Measurements from ENCODE around the gene PRMT1.

DNA sequence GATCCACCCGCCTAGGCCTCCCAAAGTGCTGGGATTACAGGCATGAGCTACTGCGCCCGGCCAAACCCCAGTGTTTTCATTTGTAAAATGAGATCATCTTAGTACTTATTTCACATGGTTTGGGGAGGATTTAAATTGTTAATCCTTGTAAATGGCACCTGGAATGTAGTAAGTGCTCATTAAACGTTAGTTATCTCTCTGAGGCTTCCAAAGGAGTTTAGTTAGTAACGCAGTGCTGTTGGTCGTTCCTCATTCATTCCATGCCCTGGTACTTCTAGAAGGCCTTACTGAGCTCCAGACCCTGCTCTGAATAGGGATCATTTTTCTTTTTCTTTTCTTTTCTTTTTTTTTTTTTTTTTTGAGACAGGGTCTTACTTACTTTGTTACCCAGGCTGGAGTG is 19.0 kb downstream of the PRMT1 start:
- no peak for TF ChIP-seq POLR2A (IDR thresholded peaks at IDR 0.05)
- TF ChIP-seq, protein P1, sequence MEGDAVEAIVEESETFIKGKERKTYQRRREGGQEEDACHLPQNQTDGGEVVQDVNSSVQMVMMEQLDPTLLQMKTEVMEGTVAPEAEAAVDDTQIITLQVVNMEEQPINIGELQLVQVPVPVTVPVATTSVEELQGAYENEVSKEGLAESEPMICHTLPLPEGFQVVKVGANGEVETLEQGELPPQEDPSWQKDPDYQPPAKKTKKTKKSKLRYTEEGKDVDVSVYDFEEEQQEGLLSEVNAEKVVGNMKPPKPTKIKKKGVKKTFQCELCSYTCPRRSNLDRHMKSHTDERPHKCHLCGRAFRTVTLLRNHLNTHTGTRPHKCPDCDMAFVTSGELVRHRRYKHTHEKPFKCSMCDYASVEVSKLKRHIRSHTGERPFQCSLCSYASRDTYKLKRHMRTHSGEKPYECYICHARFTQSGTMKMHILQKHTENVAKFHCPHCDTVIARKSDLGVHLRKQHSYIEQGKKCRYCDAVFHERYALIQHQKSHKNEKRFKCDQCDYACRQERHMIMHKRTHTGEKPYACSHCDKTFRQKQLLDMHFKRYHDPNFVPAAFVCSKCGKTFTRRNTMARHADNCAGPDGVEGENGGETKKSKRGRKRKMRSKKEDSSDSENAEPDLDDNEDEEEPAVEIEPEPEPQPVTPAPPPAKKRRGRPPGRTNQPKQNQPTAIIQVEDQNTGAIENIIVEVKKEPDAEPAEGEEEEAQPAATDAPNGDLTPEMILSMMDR (IDR thresholded peaks at IDR 0.05), result no peak

Measured in upper lobe of left lung (tissue), 4 donors.